UCSD-AML1 (cell line): ENCODE data around the gene TRIM36.

Experiments used
- DNase-seq: peaks from one replicate; lab custom pipeline; 2025; ENCODE audit not compliant: unreplicated experiment; lab: John Stamatoyannopoulos, UW

The TRIM36 gene, protein sequence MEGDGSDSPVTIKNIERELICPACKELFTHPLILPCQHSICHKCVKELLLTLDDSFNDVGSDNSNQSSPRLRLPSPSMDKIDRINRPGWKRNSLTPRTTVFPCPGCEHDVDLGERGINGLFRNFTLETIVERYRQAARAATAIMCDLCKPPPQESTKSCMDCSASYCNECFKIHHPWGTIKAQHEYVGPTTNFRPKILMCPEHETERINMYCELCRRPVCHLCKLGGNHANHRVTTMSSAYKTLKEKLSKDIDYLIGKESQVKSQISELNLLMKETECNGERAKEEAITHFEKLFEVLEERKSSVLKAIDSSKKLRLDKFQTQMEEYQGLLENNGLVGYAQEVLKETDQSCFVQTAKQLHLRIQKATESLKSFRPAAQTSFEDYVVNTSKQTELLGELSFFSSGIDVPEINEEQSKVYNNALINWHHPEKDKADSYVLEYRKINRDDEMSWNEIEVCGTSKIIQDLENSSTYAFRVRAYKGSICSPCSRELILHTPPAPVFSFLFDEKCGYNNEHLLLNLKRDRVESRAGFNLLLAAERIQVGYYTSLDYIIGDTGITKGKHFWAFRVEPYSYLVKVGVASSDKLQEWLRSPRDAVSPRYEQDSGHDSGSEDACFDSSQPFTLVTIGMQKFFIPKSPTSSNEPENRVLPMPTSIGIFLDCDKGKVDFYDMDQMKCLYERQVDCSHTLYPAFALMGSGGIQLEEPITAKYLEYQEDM

GRCh38 chr5:115169487-115170133 lies at the start of gene TRIM36:
TRIM36 (minus strand) TSS chr5:115169908; CDS start chr5:115169634, 274 bp downstream.
- DNase-seq: peak; percentile 93

DNA sequence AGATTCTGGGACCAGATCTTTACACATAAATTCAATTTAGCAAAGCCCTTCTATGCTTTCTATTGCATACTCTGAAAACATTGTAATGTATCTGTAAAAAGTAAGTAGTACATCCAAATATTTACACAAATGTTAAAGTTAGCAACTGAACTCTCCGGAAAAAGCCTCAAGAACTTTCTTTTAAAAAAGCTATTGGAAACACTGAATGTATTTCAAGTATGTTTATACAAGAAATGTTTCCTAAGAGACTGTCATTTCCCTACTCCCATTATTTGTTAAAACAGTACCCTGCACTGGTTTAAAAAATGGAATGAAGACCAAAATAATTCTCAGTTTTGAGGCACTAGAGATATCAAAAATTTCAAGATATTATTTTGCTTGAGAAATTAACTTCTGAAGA lies 44.8 kb upstream of the TRIM36 start:
- DNase-seq: no peak

DNA sequence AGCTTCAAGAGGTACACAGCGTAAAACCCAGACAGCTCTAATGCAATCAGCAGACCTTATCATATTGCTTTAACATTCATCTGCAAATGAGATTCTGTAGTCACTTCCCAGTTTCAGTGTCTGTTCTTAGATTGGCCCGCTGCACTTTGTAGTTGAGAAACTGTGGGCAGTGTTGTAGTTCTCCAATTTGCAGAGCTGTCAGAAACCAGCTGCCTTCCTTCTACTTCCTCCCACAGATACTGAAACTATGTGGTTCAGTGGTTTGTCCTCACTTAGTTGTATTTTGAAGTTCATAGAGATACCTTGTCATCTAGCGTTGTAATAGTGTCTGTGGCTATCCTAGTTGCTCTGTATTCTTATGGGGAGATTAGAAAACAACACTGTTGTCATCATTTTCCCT lies 39.6 kb upstream of the TRIM36 start:
- DNase-seq: peak; percentile 33

DNA sequence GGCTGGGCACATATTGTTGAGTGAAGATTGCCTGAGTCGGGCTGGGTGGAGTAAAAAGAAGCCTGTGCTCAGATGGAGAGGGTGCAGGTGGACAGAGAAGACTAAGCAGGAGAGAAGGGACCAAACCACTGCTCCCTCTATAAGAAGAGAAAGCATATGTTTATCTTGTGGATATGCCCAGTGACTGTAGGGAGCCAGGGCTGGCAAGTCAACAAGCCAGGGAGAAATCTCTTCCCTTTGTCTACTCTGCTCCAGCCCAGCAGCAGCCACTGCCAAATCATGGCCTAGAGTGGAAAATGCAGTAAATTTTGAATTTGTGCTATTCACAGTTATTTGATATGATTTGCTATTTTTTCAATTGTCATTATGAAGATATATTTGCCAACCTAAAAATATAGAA lies 33.2 kb upstream of the TRIM36 start:
- no peak for DNase-seq

GRCh38 chr5:115196161-115196560 lies 26.5 kb upstream of the TRIM36 start:
- DNase-seq: no peak

- no peak for DNase-seq
Measured at GRCh38 chr5:115194676-115195075, 25.0 kb upstream of the TRIM36 start.

DNA sequence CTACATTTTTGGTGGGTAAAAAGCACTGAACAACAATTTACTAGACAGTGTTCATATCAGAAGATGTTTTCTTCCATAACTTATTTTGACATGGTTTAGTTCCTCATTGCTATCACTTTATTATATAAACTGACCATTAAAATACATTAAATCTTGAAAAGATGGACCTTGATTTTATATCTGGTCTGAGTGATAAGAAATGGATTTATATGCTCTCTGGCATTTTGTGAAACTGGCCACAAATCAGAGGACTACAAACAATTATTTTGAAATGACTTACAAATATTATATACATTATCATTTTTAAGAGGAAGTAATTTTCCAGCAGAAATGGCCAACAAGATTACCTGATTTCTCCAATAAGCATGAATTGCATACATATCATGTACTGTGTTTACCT lies 23.6 kb upstream of the TRIM36 start:
- no peak for DNase-seq

DNA sequence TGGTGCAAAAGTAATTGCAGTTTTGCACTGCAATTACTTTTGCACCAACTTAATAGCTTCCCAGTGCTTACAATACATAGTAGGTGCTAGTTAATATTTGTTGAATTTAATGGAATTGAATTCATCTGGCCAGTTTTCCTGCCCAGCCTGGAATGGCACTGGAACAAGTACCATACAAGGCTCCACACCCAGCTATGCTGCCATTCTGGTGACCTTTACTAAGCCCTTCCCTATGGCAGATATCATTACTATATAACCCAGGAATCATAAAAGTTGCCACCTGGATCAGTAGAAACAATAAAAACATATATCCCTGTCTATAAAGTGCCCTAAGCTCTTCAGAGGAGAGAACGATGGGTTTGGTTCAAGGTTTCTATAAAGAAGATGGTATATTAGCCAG lies 22.4 kb upstream of the TRIM36 start:
- DNase-seq: no peak

- no peak for DNase-seq
Measured at GRCh38 chr5:115191474-115192031, 21.8 kb upstream of the TRIM36 start.

DNA sequence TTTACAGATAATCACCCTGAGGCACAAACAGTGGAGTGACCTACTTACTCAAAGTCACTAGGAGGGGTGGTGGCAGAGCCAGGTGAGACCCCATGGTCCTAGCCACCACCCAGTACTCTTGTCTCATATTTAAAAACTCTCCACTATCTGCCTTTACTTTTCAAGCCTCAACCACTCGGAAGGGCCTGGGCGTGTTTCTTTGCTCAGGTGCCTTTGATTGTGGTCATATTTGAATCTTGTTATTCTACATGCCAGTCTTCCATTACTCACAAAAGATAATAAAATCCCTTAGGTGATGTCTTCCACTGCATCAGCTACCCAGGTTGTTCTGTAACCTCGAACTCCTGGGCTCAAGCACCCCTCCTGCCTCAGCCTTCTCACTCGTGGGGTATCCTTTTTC lies 20.7 kb upstream of the TRIM36 start:
- DNase-seq: no peak

DNA sequence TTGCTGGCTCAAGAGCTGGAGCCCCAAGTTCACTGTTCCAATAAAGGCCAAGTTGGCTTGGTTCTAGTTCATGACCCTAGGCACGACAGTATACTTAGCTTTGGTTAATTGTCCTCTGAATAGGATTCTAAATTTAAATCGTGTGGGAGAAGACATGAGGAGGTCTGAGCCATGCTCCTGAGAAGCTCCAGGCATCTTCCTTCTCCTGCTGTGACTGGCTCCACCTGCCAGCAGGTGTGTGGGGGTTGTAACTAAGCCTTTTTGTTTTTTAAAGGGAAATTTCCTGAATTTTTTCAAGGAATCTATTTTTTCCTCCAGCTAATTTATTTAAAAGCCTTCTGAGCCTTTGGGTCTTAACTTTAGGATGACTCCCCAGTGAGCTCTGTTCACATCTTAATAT lies 20.2 kb upstream of the TRIM36 start:
- no peak for DNase-seq

DNA sequence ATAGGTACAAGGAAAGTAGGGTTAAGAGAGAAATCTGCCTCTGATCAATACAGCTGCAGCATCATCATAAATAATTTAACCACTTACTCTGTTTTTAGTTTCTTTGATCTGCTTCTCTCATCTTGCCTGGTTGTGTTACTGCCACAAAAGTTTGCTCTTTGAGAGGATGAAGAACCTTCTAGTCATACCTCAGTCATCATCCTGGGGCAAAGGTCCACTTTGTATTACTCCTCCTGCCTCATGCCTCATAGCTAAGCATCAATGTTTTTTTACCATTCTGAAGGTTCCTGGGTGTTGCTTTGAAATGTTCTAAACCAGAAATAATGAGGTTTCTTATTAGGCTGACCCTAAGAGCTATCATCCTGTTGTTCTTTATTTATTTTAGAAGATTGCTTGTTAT lies 17.1 kb upstream of the TRIM36 start:
- no peak for DNase-seq

GRCh38 chr5:115184770-115185169 lies 15.1 kb upstream of the TRIM36 start:
- no peak for DNase-seq

DNA sequence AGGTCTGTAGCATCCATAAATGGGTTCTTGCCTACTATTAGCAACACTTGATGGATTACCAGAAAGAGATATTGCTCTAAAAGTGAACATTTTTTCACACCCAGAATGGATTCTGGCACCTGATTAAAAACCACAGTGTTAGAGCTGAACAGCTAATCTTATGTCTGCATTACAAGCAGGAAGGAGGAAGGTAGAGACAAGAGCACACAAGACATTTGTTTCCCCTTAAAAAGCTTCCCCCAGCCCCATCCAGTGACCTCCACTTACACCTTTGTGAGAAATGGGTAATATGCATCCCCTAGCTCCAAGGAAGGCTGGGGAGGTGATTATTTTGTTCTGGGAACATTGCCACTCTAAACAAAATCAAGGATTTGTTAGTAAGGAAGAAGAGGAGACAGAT lies 12.0 kb upstream of the TRIM36 start:
- DNase-seq: no peak

DNA sequence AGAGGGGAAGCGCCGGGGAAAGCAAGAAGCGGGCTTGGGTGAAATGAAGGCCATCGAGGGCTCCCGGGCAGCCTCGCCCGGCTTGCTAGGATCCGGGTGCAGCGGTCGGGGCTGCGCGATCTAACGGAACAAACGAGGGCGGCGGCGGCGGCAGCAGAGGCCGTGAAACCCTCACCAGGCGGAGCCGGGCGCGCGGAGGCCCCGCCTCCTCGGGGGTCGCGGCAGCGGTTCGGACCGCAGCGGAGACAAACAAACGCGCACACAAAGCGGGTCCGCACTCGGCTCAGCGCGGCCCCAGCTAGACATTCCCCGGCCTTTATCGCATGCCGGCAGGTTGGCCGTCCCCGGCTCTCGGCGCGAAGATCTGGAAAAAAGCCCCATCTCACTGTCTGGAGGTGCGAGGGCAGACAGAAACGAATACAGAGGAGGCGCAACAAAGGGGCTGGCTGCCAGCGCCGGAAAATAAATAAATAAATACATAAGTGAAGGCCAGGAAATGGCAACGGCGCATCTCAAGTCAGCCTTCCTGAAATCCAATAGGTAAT lies 10.5 kb upstream of the TRIM36 start:
- no peak for DNase-seq

- DNase-seq: no peak
Measured at GRCh38 chr5:115179394-115180164, 9.9 kb upstream of the TRIM36 start.

- no peak for DNase-seq
Measured at GRCh38 chr5:115179030-115179393, 9.3 kb upstream of the TRIM36 start.

GRCh38 chr5:115170929-115171510 lies 1.3 kb upstream of the TRIM36 start:
- no peak for DNase-seq

DNA sequence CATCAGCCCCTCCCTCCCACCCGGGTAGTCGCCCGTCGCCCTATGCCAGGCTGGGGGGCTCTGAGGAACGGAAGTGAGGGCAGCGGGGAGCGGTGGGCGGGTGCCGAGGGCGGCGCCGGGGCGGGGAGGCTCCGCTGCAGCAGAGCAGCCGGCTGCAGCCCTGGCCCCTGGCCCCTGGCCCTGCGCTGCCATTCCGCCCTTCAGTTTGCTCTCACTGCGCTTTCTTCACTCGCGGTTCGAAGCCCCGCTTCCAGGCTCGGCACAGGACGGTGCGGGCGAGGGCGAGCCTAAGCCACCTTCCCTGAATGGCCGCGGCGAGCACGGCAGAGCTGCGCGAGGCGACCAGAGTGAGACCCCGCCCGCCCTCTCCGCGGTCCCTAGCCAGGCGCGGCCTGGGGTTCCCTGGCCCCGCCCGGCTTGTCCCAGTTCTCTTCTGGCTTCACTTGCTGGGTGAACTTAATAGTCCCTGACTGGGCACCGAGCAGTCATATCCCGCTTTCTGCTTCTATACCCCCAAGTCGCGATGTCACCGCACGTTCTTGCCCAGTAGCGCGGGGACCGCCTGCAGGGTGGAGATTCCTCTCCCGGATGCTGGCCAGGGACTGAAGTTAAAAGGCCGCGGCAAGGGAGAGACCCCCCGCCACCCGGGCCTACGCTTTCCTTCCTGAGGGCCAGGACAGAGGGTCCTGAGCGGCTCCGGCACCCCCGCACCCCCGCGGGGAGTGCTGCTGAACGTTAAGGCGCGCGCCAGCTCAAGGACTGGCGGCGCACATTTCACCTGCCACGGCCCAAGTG lies 623 bp upstream of the TRIM36 start:
- no peak for DNase-seq
